ENCODE data around the gene DHRSX. TPM values are rescaled to one million over a fixed set of nuclear protein-coding genes. Genes with fewer than 3 reads are reported as not detected.

Gene DHRSX
- total and polyA plus RNA-seq, 2 donors from 2014 or later, result 26.4 to 30.0 TPM

GRCh38 chrX:2263203-2263602, 237.6 kb downstream of the DHRSX start:
- Histone ChIP-seq H3K9me3 (ENCODE audit: control insufficient read depth in 2 of 3, insufficient read depth in 1 of 3, low read length in 3 of 3) (no peaks in the 10 kb centered on the region), H3K27ac (ENCODE audit: low read depth in 2 of 2, low read length in 2 of 2) (no peak overlapping the region), H3K36me3 (ENCODE audit: control insufficient read depth in 2 of 3, insufficient read depth in 3 of 3, low read length in 3 of 3) (peaks cover 0 to 13% (median 10%) of the 10 kb centered on the region in 3 donors), H3K27me3 (ENCODE audit: control insufficient read depth, insufficient read depth, low read length) (no peaks in the 10 kb centered on the region), H3K4me3 (ENCODE audit: low read length in 3 of 3) (no peak overlapping the region), H3K9ac (ENCODE audit: low read length in 3 of 3) (no peak overlapping the region), H3K4me1 (ENCODE audit: control insufficient read depth in 2 of 3, insufficient read depth in 2 of 3, low read depth in 1 of 3, low read length in 3 of 3) (peaks cover 0 to 13% (median 0%) of the 10 kb centered on the region in 3 donors)
- no peak for TF ChIP-seq CTCF (IDR thresholded peaks at IDR 0.05; ENCODE audit: borderline replicate concordance, extremely low read depth, insufficient read depth)
- FAIRE-seq (no peak), DNase-seq (no peak)
- intact Hi-C loops (cut with DNase I), result no loop called here

- Histone ChIP-seq H3K27me3 (ENCODE audit: control insufficient read depth, insufficient read depth, low read length) (no peaks in the 10 kb centered on the region), H3K9ac (ENCODE audit: low read length in 3 of 3) (no peak overlapping the region), H3K4me3 (ENCODE audit: low read length in 3 of 3) (no peak overlapping the region), H3K9me3 (ENCODE audit: control insufficient read depth in 2 of 3, insufficient read depth in 1 of 3, low read length in 3 of 3) (no peaks in the 10 kb centered on the region), H3K4me1 (ENCODE audit: control insufficient read depth in 2 of 3, insufficient read depth in 2 of 3, low read depth in 1 of 3, low read length in 3 of 3) (peaks cover 0 to 13% (median 0%) of the 10 kb centered on the region in 3 donors), H3K36me3 (ENCODE audit: control insufficient read depth in 2 of 3, insufficient read depth in 3 of 3, low read length in 3 of 3) (peaks cover 0 to 13% (median 10%) of the 10 kb centered on the region in 3 donors), H3K27ac (ENCODE audit: low read depth in 2 of 2, low read length in 2 of 2) (no peak overlapping the region)
- no peak for TF ChIP-seq CTCF (IDR thresholded peaks at IDR 0.05; ENCODE audit: borderline replicate concordance, extremely low read depth, insufficient read depth)
- DNase-seq, result peak in 3 of 5 donors; percentile 57 to 69 (median 69)
- intact Hi-C loops (cut with DNase I), result no loop called here
- no peak for FAIRE-seq
These were observed 238.1 kb downstream of the DHRSX start for GRCh38 chrX:2262668-2263055.

DNA sequence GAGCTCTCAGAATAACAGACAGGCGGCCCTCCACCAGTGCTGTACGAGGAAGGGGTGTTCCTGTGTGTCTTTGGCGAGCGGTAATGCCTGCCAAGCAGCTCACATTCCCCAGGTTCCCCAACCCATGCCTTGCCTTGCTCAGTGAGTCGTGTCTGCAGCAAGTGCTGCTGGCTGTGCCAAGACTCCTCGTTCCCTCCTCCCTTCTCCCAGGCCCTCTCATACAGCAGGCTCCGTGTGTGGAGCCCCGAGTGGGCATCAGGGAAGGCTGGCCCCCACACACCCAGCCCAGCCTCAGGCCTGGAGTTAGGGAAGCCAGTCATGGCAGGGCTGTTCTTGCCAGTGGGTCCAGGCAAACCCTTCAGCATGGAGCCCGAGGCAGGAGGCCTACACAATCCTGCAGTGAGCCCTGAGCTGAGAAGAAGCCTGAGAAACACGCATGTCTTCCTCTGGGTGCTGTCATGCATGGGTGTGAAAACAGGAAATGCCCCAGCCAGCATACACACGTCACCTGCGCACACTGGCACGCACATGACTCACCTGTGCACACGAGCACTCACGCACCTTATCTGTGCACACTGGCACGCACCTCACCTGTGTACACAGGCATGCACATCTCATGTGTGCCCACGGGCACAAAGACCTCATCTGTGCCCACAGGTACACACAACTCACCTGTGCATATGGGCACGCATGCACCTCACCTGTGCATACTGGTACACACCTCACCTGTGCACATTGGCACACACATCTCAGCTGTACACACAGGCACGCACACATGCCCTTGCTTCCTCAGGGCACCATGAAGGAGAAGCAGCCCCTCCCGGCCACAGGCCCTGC, 238.7 kb downstream of the DHRSX start:
- H3K9ac ChIP-seq (ENCODE audit: low read length in 3 of 3), result no peak overlapping the region
- FAIRE-seq, result no peak
- peak; percentile 79 to 89 (median 81) for DNase-seq

More for the DNA sequence above, 238.7 kb downstream of the DHRSX start:
- H3K4me1 ChIP-seq (ENCODE audit: control insufficient read depth in 2 of 3, insufficient read depth in 2 of 3, low read depth in 1 of 3, low read length in 3 of 3), result peaks cover 0 to 13% (median 0%) of the 10 kb centered on the region in 3 donors
- no peak for TF ChIP-seq CTCF (IDR thresholded peaks at IDR 0.05; ENCODE audit: borderline replicate concordance, extremely low read depth, insufficient read depth)
- no peak overlapping the region for H3K27ac ChIP-seq (ENCODE audit: low read depth in 2 of 2, low read length in 2 of 2)
- no peak overlapping the region for H3K4me3 ChIP-seq (ENCODE audit: low read length in 3 of 3)
- no peaks in the 10 kb centered on the region for H3K9me3 ChIP-seq (ENCODE audit: control insufficient read depth in 2 of 3, insufficient read depth in 1 of 3, low read length in 3 of 3)
- H3K36me3 ChIP-seq (ENCODE audit: control insufficient read depth in 2 of 3, insufficient read depth in 3 of 3, low read length in 3 of 3), result peaks cover 0 to 13% (median 10%) of the 10 kb centered on the region in 3 donors
- intact Hi-C loops (cut with DNase I), result no loop called here
- no peaks in the 10 kb centered on the region for H3K27me3 ChIP-seq (ENCODE audit: control insufficient read depth, insufficient read depth, low read length)
